Ascending aorta (tissue), 2 donors: ENCODE data around the gene FBXO5. TPM values are rescaled to one million over a fixed set of nuclear protein-coding genes. Genes with fewer than 3 reads are reported as not detected.

Source experiments
- DNase-seq, 2 donors: peaks; one replicate each; pipeline ENCODE4 v3.0.0-alpha.2; 2019; ENCODE audit warnings: low spot score in 2 of 2
- H3K27ac ChIP-seq, 2 donors: fragments of 200-600 bp; sonication (generic); one replicate each; pipeline ENCODE4 v1.5.1; 2016 to 2017; ENCODE audit warnings: mild to moderate bottlenecking in 1 of 2
- H3K27me3 ChIP-seq: fragments of 200-600 bp; sonication (generic); one replicate; pipeline ENCODE4 v1.5.1; 2017
- H3K36me3 ChIP-seq, 2 donors: fragments of 200-600 bp; sonication (generic); one replicate each; pipeline ENCODE4 v1.5.1; 2016
- H3K4me1 ChIP-seq, 2 donors: fragments of 200-600 bp; sonication (generic); one replicate each; pipeline ENCODE4 v1.5.1; 2016 to 2017; ENCODE audit warnings: mild to moderate bottlenecking in 1 of 2
- H3K4me3 ChIP-seq, 2 donors: fragments of 200-600 bp; sonication (generic); one replicate each; pipeline ENCODE4 v1.5.1; 2016 to 2017; ENCODE audit warnings: mild to moderate bottlenecking in 1 of 2
- H3K9me3 ChIP-seq, 2 donors: fragments of 200-600 bp; sonication (generic); one replicate each; pipeline ENCODE4 v1.5.1; 2016
- intact Hi-C: fragments of 100-400 bp; cut with DNase I; formaldehyde crosslinking; loops from one replicate; pipeline ENCODE4 v1.15.1; 2023
- total RNA-seq: library from RNA; depleted of rRNA; stranded (reverse); fragments of >200 nt; gene quantifications from one replicate; pipeline ENCODE4 v1.1.0, GENCODE V29; 2016
- TF ChIP-seq, protein P1 (sequence below), 3 experiments: fragments of 200-600 bp in 2 of 3; fragments of 450-650 bp in 1 of 3; sonication (generic) in 2 of 3; IDR thresholded peaks; one replicate each; pipeline ENCODE4 v1.5.1; 2016 to 2019; ENCODE audit warnings: antibody characterized with exemption in 3 of 3, mild to moderate bottlenecking in 1 of 3, moderate library complexity in 1 of 3

FBXO5 gene
- total RNA-seq, 1 donor from 2014 or later: not detected

GRCh38 chr6:152959333-152959732 lies 23.5 kb downstream of the FBXO5 start:
- H3K4me3 ChIP-seq: no peak overlapping the region
- H3K4me1 ChIP-seq: no peaks in the 10 kb centered on the region
- DNase-seq: no peak
- no peaks in the 10 kb centered on the region for H3K27me3 ChIP-seq
- H3K27ac ChIP-seq: no peak overlapping the region
- intact Hi-C loops: no loop called here
- no peaks in the 10 kb centered on the region for H3K36me3 ChIP-seq
- TF ChIP-seq, protein P1, sequence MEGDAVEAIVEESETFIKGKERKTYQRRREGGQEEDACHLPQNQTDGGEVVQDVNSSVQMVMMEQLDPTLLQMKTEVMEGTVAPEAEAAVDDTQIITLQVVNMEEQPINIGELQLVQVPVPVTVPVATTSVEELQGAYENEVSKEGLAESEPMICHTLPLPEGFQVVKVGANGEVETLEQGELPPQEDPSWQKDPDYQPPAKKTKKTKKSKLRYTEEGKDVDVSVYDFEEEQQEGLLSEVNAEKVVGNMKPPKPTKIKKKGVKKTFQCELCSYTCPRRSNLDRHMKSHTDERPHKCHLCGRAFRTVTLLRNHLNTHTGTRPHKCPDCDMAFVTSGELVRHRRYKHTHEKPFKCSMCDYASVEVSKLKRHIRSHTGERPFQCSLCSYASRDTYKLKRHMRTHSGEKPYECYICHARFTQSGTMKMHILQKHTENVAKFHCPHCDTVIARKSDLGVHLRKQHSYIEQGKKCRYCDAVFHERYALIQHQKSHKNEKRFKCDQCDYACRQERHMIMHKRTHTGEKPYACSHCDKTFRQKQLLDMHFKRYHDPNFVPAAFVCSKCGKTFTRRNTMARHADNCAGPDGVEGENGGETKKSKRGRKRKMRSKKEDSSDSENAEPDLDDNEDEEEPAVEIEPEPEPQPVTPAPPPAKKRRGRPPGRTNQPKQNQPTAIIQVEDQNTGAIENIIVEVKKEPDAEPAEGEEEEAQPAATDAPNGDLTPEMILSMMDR (IDR thresholded peaks at IDR 0.05): no peak
- no peaks in the 10 kb centered on the region for H3K9me3 ChIP-seq

DNA sequence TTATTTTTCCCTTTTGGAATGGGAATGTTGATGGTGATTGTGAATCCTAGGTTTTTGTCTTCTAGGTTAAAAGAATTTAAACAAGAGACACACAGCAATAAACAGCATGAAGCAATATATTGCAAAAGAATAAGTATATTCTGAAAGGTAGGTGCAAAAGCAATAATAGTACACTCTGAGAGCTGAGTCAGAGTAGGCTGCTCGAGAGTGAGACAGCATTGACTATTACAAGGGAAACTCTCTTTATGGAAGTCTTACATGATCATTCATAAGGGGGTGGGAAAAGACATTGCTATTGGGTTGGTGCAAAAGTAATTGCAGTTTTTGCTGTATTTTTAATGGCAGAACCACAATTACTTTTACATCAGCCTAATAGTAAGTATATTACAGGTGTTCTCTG lies 25.0 kb downstream of the FBXO5 start:
- Histone ChIP-seq H3K9me3 (no peaks in the 10 kb centered on the region), H3K27me3 (no peaks in the 10 kb centered on the region), H3K4me3 (no peak overlapping the region), H3K36me3 (no peaks in the 10 kb centered on the region), H3K27ac (no peak overlapping the region), H3K4me1 (no peaks in the 10 kb centered on the region)
- intact Hi-C loops: no loop called here
- TF ChIP-seq, protein P1 (IDR thresholded peaks at IDR 0.05): no peak
- DNase-seq: no peak

DNA sequence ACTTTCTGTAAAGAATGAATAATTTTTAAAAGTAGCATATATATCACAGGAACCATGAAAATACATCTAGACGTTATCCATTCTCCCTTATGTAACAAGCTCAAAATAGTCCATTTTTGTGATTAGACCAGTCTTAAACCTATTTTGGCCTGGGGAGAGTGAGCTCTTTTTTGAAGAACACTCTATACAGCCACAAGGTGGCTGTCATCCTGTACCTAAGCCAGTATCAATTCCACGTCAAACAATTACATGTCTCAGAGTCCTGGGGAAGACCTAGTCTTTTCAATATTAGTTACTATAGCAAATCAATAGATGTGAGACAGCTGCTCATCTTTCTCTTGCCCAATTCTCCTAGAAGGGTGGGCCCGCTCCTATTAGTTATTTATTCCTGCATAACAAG lies 28.4 kb downstream of the FBXO5 start:
- no peak for DNase-seq
- TF ChIP-seq, protein P1 (IDR thresholded peaks at IDR 0.05): no peak
- intact Hi-C loops: no loop called here
- Histone ChIP-seq H3K4me1 (no peaks in the 10 kb centered on the region), H3K27ac (no peak overlapping the region), H3K4me3 (no peak overlapping the region), H3K27me3 (no peaks in the 10 kb centered on the region), H3K9me3 (no peaks in the 10 kb centered on the region), H3K36me3 (no peaks in the 10 kb centered on the region)

DNA sequence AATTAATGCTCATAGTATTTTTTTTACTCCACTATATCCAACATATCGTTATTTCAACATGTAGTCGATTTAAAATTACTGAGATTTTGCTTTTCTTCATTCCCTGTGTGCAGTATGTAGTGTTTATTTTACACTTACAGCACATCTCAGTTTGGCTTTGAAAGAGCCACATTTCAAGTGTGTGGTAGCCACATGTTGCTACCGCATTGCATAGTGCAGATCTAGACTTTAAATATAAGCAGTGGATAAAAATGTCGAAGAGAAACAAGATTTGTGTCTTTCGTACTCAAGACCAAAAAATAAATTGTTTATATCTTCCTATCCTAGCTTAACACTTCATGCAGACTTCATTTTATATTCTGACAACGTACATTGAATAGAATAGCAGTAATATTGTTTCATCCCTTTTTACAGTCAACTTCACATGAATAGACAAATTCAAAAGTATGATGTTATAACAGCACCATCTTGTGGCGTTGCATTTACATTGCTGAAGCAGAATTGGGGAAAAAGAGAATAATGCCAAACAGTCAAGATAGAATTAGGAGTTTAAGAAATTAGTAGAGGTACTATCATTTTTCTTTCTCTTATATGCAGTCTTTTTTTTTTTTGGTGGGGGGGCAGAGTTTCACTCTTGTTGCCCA lies 29.9 kb downstream of the FBXO5 start:
- H3K4me3 ChIP-seq: no peak overlapping the region
- H3K4me1 ChIP-seq: no peaks in the 10 kb centered on the region
- DNase-seq: no peak
- intact Hi-C loops: no loop called here
- no peak overlapping the region for H3K27ac ChIP-seq
- no peaks in the 10 kb centered on the region for H3K9me3 ChIP-seq
- TF ChIP-seq, protein P1 (IDR thresholded peaks at IDR 0.05): peak in 2 of 3 experiments; percentile 10 to 33
- no peaks in the 10 kb centered on the region for H3K27me3 ChIP-seq
- H3K36me3 ChIP-seq: no peaks in the 10 kb centered on the region

GRCh38 chr6:152952045-152952444 lies 30.8 kb downstream of the FBXO5 start:
- no peak overlapping the region for H3K27ac ChIP-seq
- H3K4me1 ChIP-seq: no peaks in the 10 kb centered on the region
- TF ChIP-seq, protein P1 (IDR thresholded peaks at IDR 0.05): no peak
- H3K4me3 ChIP-seq: no peak overlapping the region
- intact Hi-C loops: no loop called here
- DNase-seq: no peak
- no peaks in the 10 kb centered on the region for H3K9me3 ChIP-seq
- no peaks in the 10 kb centered on the region for H3K36me3 ChIP-seq
- H3K27me3 ChIP-seq: no peaks in the 10 kb centered on the region

DNA sequence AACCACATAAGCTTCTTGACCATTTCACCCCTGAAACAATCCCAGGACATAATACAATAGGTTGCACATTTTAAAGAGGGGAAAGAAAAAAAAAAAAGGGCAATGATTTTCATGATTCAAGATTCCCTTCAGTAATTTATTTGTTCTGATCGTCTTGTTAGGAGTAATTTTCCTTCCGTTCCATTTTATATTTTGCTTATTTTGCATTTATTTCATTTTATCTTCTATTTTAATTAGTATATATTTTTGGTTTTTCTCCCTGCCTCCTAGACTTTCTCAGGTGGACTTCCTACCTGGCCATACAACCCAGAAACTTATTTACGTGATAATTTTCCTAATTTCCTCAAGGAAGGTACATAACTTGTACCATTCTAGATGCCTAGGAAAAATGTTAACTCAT lies 32.6 kb downstream of the FBXO5 start:
- no peak for DNase-seq
- H3K9me3 ChIP-seq: no peaks in the 10 kb centered on the region
- H3K4me1 ChIP-seq: no peaks in the 10 kb centered on the region
- TF ChIP-seq, protein P1 (IDR thresholded peaks at IDR 0.05): no peak
- H3K27me3 ChIP-seq: no peaks in the 10 kb centered on the region
- intact Hi-C loops: no loop called here
- H3K27ac ChIP-seq: no peak overlapping the region
- no peak overlapping the region for H3K4me3 ChIP-seq
- no peaks in the 10 kb centered on the region for H3K36me3 ChIP-seq
